ENCODE measurements around the gene MGLL.

The MGLL gene

DNA sequence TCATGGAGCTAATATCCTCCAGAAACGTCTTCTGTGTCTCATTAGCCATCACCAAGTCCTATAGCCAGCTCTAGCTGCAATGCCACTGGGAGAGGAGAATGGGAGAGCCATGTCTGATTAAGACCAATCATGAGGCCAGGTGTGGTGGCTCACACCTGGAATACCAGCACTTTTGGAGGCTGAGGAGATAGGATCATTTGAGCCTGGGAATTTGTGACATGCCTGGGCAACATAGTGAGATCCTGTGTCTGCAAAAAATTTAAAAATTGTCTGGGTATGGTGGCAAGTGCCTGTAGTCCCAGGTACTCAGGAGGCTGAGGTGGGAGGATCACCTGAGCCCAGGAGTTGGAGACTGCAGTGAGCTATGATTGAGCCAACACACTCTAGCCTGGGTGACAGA is 13.1 kb downstream of the MGLL start:
- no peak for DNase-seq

DNA sequence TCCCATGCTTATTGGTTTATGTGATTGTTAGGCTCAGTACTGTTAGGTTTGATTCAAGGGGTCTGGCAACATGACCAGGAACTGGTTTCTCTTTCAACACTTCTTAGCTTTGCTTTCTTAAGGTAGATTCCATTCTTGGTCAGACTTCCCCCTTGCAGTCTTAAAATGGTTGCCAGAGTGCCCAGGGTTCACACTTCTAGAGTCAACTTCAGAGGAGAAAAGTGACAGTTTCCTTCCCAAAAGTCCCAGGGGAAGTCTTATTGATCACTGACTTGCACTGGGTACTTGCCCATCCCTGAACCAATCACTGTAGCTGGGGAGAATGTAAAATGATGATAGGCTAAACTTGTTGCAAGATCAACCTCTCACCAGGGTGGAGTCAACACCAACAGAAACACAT is 14.1 kb downstream of the MGLL start:
- DNase-seq, result no peak

GRCh38 chr3:127805026-127805753 is 17.1 kb downstream of the MGLL start:
- no peak for DNase-seq

- no peak for DNase-seq
Observed at GRCh38 chr3:127804141-127804540, 18.2 kb downstream of the MGLL start.

DNA sequence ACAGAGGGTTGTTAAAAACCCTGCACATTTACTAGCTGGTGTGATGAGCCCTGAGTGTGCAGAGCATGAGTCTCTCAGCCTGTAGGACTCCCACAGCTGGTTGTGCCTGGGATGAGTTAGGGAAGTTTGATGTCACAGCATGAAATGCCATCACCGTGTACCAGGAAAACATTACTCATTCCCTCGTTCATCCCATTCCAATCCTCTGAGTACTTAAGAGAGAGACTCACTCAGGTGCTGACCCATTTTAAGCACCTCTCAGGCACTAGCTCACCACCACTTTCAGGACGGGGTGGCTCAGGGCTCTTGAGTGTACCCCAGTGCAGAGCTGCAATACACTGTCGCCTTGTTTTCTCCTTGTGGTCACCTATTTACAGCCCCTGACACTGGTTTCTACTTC is 18.7 kb downstream of the MGLL start:
- DNase-seq, result no peak

DNA sequence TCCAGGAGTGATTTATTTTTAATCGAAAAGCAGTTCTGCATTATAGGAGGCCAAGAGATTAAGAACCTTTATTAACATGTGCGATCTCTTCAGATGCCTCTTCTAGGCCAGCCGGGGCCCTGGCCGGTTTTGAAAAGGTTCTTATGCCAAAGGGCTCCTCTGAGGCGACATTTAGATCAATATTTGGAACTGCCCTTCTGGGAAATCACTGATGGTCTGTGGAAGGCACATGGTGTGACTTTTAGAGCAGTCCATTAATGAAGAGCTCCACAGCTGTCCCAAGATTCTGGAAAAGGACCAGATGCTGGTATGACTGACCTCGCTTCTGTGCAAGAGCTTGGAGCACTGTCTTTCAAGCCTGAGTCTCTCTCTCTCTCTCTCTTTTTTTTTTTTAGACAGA is 19.7 kb downstream of the MGLL start:
- DNase-seq, result no peak

DNA sequence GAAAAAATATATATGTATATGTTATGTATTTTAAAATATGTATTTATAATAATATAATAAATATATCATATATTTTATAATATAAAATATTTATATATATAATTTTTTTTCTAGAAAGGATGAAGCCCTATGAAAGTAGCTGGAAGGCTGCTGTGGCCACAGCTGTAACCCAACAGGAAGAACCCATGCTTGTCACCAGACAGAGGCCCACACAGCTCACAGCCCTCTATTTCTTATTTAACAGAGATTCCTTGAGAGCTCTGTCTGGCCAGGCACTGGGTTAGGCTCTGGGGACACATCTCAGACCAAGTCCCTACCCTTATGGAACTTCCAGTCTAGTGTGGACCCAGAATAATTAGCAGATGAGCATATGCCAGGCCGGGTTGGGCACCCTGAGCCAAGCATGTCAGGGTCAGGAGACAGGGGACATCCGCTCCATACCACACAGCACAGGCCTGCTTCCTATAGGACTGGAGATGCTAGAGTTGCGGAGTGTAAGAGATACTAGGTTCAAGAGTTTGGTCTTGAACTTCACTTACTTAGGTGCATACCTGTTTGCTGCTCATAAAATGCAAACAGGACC is 20.5 kb downstream of the MGLL start:
- no peak for DNase-seq

- no peak for DNase-seq
Observed at GRCh38 chr3:127800508-127800907, 21.8 kb downstream of the MGLL start.

- DNase-seq, result no peak
Observed at GRCh38 chr3:127799476-127800222, 22.7 kb downstream of the MGLL start.

GRCh38 chr3:127798716-127799115 is 23.6 kb downstream of the MGLL start:
- no peak for DNase-seq

DNA sequence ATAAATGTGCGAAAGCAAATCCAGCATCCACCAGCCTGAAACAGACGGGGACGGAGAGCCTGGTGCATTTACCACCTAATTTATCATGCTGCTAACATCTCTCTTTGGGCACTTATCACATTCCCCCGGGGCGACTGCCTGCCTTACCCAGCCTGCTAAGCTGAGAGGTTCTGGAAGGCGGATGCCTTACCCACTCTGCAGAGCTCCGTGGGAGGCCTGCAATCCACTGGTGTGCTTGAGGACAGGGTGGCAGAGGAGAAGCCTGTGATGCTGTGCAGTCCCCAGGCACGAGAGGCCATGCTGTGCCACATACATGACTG is 25.5 kb downstream of the MGLL start:
- no peak for DNase-seq

GRCh38 chr3:127796045-127796830 is 26.1 kb downstream of the MGLL start:
- no peak for DNase-seq

- no peak for DNase-seq
Observed at GRCh38 chr3:127794972-127795371, 27.3 kb downstream of the MGLL start.

- DNase-seq, result no peak
Observed at GRCh38 chr3:127794402-127794801, 27.9 kb downstream of the MGLL start.

DNA sequence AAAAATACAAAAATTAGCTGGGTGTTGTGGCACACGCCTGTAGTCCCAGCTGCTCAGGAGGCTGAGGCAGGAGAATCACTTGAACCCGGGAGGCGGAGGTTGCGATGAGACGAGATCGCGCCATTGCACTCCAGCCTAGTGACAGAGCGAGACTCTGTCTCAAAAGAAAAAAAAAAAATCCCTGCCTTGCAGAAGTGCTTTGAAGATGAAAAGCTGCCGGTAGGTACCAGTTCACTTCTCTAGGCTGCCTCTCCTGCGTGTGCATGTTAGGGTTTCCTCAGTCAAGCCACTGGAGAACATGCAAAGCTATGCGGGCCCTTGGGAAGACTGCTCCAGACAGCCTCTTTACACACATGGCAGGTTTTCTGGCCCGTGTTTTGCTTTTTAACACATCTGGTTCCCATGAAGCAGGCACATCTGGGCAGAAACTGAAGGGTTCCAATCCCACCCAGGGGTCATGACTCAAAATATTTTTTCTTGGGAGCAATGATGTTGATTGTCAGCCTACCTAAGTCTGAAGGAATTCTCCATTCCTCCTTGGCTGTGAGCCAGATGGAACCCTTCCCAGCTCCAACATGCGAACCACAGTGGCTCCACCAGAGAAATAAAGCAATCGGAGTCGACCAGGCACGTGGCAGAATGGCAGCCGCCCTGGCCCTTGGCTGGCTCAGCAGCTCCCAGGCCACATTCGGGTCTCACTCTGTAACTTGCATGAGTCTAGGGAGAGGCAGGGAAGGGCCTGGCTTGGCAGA is 29.6 kb downstream of the MGLL start:
- peak; percentile 27 for DNase-seq

DNA sequence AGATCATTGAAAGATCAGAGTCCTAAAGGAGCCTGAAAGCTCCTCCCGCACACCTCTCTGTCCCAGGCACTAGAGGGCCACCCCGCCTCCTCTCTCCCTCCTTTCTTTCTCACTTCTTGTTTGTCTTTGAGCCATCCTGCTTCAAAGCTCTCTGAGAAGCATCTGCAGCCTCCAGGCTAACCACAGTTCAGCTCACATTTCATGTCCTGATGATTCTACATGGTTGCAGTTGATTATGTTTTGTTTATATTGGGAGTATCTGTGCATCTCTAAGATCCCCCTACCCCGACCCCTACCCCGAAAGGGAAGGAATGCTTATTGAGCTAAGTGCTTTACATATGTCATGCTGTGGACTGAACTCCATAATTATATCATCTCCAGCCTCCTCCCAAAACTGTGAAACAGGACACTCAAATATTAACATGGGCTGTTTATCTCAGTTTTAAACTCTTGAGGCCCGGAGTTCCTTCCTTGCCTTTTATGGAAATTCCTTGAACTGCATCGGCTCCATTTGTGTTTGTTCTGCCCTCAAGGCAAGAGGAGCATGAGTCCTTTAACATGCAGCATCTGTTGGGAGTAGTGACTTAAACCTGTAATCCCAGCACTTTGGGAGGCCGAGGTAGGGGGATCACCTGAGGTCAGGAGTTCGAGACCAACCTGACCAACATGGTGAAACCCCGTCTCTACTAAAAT is 30.9 kb downstream of the MGLL start:
- peak; percentile 74 for DNase-seq

DNA sequence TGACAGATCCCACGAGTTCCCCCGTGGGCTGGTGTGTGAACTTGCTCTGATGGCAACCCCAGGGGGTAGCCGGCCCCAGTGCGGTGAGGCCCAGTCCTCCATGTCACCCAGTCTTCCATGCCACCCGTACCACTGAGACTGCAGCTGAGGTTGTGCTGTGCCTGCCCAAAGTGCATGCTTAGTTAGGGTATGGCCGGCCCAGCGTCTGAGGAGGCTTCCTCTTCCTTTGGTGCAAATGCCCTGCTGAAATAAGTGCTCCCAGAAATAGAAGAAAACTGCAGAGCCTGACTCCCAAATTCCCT is 31.5 kb downstream of the MGLL start:
- DNase-seq, result no peak

GRCh38 chr3:127789990-127790881 is 32.1 kb downstream of the MGLL start:
- DNase-seq, result no peak

GRCh38 chr3:127789051-127789450 is 33.3 kb downstream of the MGLL start:
- no peak for DNase-seq

- DNase-seq, result no peak
Observed at GRCh38 chr3:127788451-127788909, 33.8 kb downstream of the MGLL start.

Data from DMS 273 treated with DMSO at 0.1 percent for 48 hours (cell line).